Renal cortex interstitium (tissue), 15 donors: ENCODE measurements around the gene PPT2. TPM values are rescaled to one million over a fixed set of nuclear protein-coding genes. Genes with fewer than 3 reads are reported as not detected.

ENCODE experiments used
- DNase-seq, 11 donors: peaks; one replicate each; pipeline ENCODE4 v3.0.0-alpha.2; 2013; ENCODE audit warnings: low read depth in 9 of 11, low spot score in 4 of 11; ENCODE audit errors: extremely low read depth in 1 of 11
- long read RNA-seq, 16 experiments: transcript quantifications; one replicate each; lab custom pipeline, GENCODE V29; 2026
- polyA plus RNA-seq, 3 donors: library from polyadenylated mRNA; unstranded; fragments of 120-200 nt; gene quantifications; one replicate each; pipeline ENCODE4 v1.2.1, GENCODE V29; 2013; ENCODE audit not compliant: insufficient read length in 3 of 3

PPT2 gene
- 10 to 100 TPM; 30.5 to 48.4 (median 33.4) TPM for polyA plus RNA-seq
- long read RNA-seq, donor 1, partial matches to known transcripts, result 0 of 4 reads
- long read RNA-seq, donor 1, other reads (novel, unspliced or antisense), result 0 of 4 reads
- long read RNA-seq, donor 2, partial matches to known transcripts, result 0 of 3 reads
- long read RNA-seq, donor 2, other reads (novel, unspliced or antisense), result 0 of 3 reads
- long read RNA-seq, donor 3, transcript PPT2-244 (9 exons, 2,053 nt), result major isoform, 6 of 9 reads
- long read RNA-seq, donor 3, partial matches to known transcripts, result 0 of 9 reads
- long read RNA-seq, donor 3, other reads (novel, unspliced or antisense), result 0 of 9 reads
- long read RNA-seq, donor 4, partial matches to known transcripts, result 0 of 2 reads
- long read RNA-seq, donor 4, other reads (novel, unspliced or antisense), result 0 of 2 reads
- long read RNA-seq, donor 5, result 0 reads
- long read RNA-seq, donor 6, transcript PPT2-244 (9 exons, 2,053 nt), result major isoform, 6 of 9 reads
- long read RNA-seq, donor 6, partial matches to known transcripts, result 0 of 9 reads
- long read RNA-seq, donor 6, other reads (novel, unspliced or antisense), result 0 of 9 reads
- long read RNA-seq, donor 7, partial matches to known transcripts, result 5 of 8 reads
- long read RNA-seq, donor 7, other reads (novel, unspliced or antisense), result 0 of 8 reads
- long read RNA-seq, donor 8, result 0 reads
- long read RNA-seq, donor 9, partial matches to known transcripts, result 0 of 5 reads
- long read RNA-seq, donor 9, other reads (novel, unspliced or antisense), result 0 of 5 reads
- long read RNA-seq, donor 10, transcript PPT2-244 (9 exons, 2,053 nt), result major isoform, 5 of 6 reads
- long read RNA-seq, donor 10, partial matches to known transcripts, result 0 of 6 reads
- long read RNA-seq, donor 10, other reads (novel, unspliced or antisense), result 0 of 6 reads
- long read RNA-seq, donor 11, partial matches to known transcripts, result 0 of 2 reads
- long read RNA-seq, donor 11, other reads (novel, unspliced or antisense), result 0 of 2 reads
- long read RNA-seq, donor 12, result 0 reads
- long read RNA-seq, donor 13, result 0 reads
- long read RNA-seq, donor 14, partial matches to known transcripts, result 0 of 7 reads
- long read RNA-seq, donor 14, other reads (novel, unspliced or antisense), result 0 of 7 reads
- long read RNA-seq, donor 15, result 0 reads
- long read RNA-seq, donor 16, transcript PPT2-244 (9 exons, 2,053 nt), result major isoform, 8 of 20 reads
- long read RNA-seq, donor 16, partial matches to known transcripts, result 6 of 20 reads
- long read RNA-seq, donor 16, other reads (novel, unspliced or antisense), result 0 of 20 reads

- DNase-seq, result peak; percentile 89 to 95 (median 91)
Measured at GRCh38 chr6:32153564-32154513, at the start of gene PPT2. Gene PPT2 (plus strand): TSS chr6:32154141. CDS start chr6:32154595, 454 bp downstream.

GRCh38 chr6:32105433-32105832, 48.5 kb upstream of the PPT2 start:
- DNase-seq, result no peak

GRCh38 chr6:32107406-32107805, 46.5 kb upstream of the PPT2 start:
- DNase-seq, result no peak

- no peak for DNase-seq
Measured at GRCh38 chr6:32108094-32108627, 45.8 kb upstream of the PPT2 start.

- DNase-seq, result no peak
Measured at GRCh38 chr6:32108727-32109113, 45.2 kb upstream of the PPT2 start.

GRCh38 chr6:32109114-32109764, 44.7 kb upstream of the PPT2 start, which contains the start of gene TNXB:
Gene TNXB (minus strand): TSS chr6:32109338. CDS start chr6:32098198, 11,140 bp downstream.
- DNase-seq, result no peak

GRCh38 chr6:32109765-32110160, 44.2 kb upstream of the PPT2 start:
- DNase-seq, result no peak

- no peak for DNase-seq
Measured at GRCh38 chr6:32110632-32111031, 43.3 kb upstream of the PPT2 start.

- no peak for DNase-seq
Measured at GRCh38 chr6:32111424-32112066, 42.4 kb upstream of the PPT2 start.

GRCh38 chr6:32112431-32112980, 41.4 kb upstream of the PPT2 start:
- DNase-seq, result no peak

- no peak for DNase-seq
Measured at GRCh38 chr6:32113386-32114352, 40.3 kb upstream of the PPT2 start.

- DNase-seq, result no peak
Measured at GRCh38 chr6:32114796-32115195, 39.1 kb upstream of the PPT2 start.

GRCh38 chr6:32115623-32116022, 38.3 kb upstream of the PPT2 start:
- no peak for DNase-seq

GRCh38 chr6:32116674-32117073, 37.3 kb upstream of the PPT2 start:
- DNase-seq, result no peak

GRCh38 chr6:32117461-32117860, 36.5 kb upstream of the PPT2 start:
- no peak for DNase-seq
